Posterior vena cava (tissue), 2 donors: ENCODE data around the gene GNA12. TPM values are rescaled to one million over a fixed set of nuclear protein-coding genes. Genes with fewer than 3 reads are reported as not detected.
"Not testable (repeated sequence)": the region's sequence is repeated elsewhere in the genome, so short reads cannot be mapped to it uniquely, and the experiment has no call there.

Experiments used
- DNase-seq: peaks from one replicate; pipeline ENCODE4 v3.0.0-alpha.2; 2020; ENCODE audit warnings: low spot score
- intact Hi-C, 2 donors: fragments of 100-400 bp; cut with DNase I; formaldehyde crosslinking; loops; one replicate each; pipeline versions ENCODE4 v1.14.1 to v1.14.2; 2022 to 2023
- total RNA-seq, 2 donors: library from RNA; stranded (reverse); fragmentation: NEBNext Ultra II Directional; extraction: Animal tissue kit (Norgen Biotek cat#: 25700); gene quantifications; one replicate each; pipeline ENCODE4 v1.2.1, GENCODE V29; 2021
- donor health status: DM: yes; HTN: yes; CAD: no.
- donor health status: DM: yes; HTN: yes; CAD: no.

Gene GNA12
- total RNA-seq, 2 donors from 2014 or later: 59.8 to 65.8 TPM

GRCh38 chr7:2729031-2729892, 114.8 kb downstream of the GNA12 start:
- intact Hi-C loops: no loop called here
- DNase-seq: peak; percentile 80

DNA sequence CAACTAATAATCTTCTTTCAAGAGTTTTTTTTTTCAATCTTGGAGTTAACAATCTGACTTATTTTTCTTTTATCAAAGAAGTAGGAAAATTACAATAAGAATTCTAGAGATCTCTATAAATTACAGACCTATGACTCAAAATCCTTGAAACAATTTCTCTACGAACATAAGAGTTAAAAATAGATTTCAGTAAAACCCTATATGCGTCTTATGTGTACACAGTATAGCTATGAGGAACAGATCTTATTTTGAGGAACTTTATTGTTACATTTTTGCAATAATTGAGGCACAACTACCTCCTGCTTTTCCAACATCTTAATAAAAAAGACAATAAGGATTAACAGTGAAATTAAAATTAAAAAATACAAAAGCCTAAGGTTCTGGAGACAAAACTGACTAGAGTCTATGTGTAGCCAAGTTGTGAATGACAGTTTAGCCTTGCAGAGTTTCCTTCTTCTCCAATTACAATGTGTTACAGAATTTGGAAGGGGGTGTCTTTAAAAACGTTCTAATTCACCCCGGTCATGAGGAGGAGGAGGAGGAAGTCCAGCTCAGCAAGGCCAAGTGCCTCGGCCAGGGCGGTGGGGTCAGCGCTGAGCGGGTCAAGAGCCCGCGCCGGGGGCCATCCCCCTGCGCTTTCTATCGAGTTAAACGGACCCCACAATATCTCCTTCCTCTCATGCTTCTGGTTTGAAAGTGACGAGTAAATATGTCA, 115.6 kb downstream of the GNA12 start:
- intact Hi-C loops: no loop called here
- peak; percentile 75 for DNase-seq

GRCh38 chr7:2727206-2727605, 116.9 kb downstream of the GNA12 start:
- DNase-seq: peak; percentile 49
- intact Hi-C loops: not testable (repeated sequence)

DNA sequence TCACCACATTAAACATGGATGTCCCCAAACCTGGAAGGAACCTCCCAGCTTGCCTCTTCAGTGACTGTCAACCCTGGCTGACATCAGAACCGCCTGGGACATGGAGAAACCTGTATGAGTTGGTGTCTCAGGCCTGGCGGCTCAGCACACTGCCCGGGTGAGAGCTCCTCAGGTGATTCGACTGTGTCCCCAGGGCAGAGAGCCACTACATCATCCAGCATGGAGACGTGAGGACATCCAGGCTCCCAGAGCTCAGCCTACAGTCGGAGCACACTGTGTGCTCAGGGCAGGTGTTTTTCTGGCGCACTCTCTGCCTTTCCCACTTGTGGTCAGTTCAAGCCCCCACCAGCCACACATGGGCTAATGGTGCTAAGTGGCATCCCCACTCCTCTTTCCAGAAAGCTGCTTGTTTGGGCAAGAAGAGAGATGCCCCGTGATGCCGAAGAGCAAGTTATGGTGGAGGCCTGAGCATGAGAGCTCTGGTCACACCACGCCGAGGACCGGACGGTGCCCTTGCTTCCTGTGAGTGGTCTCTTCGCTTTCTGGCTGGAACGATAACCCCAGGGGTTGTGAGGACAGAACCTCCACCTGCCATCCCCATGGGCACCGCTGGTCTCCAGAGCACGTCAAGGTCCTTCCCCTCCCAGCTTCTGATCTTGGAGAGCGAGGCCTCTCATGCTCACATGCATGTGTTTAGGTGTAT, 117.6 kb downstream of the GNA12 start:
- DNase-seq: peak; percentile 57

DNA sequence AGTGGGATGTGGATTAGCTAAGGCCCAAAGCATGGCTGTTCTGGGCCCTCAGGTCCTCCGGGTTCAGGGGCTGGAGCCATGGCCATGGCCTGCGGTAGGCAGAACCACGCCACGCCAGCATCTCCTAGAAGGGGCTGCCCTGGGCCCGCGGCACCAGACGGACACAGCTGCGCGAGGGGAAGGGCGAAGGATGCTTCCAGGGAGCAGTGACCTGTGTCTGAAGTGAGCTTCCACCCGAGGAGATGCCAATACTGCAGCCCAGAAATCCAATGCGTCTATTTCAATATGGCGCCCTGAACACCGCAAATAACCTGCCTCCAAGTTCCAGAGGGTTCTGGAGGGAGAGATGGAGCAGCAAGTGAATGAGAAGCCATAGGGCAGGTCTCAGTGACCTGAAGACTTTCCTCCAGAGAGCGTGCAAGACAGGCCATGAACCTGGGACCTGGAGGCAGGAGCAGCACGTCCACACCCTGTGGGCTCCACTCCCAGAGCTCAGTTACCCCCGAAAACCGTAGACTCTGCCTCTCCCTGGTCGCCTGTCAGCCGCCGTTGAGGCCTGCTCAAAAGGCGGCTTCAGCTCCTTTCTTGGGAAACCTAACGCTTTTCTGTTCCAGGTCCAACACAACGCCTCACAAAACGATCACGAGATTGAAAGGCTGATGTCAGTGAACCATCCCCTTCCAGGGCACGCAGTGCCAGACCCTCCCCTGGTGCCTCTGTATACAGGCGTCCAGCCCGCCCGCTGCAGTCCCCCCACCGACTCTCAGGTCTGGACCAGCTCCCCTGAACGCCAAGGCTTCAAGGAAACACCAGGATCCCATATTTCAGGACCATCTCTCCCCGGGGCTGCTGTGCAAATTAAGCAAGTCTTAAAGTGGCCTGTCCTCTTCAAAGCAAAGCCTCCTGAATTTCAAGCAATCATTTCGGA, 118.7 kb downstream of the GNA12 start:
- peak; percentile 44 for DNase-seq

More for the DNA sequence above, 117.6 kb downstream of the GNA12 start:
- intact Hi-C loops: no loop called here

GRCh38 chr7:2724453-2725177, 119.5 kb downstream of the GNA12 start:
- DNase-seq: peak; percentile 49
- intact Hi-C loops: no loop called here

More for the DNA sequence above, 118.7 kb downstream of the GNA12 start:
- intact Hi-C loops: no loop called here

GRCh38 chr7:2724036-2724435, 120.1 kb downstream of the GNA12 start:
- peak; percentile 31 for DNase-seq
- intact Hi-C loops: not testable (repeated sequence)

DNA sequence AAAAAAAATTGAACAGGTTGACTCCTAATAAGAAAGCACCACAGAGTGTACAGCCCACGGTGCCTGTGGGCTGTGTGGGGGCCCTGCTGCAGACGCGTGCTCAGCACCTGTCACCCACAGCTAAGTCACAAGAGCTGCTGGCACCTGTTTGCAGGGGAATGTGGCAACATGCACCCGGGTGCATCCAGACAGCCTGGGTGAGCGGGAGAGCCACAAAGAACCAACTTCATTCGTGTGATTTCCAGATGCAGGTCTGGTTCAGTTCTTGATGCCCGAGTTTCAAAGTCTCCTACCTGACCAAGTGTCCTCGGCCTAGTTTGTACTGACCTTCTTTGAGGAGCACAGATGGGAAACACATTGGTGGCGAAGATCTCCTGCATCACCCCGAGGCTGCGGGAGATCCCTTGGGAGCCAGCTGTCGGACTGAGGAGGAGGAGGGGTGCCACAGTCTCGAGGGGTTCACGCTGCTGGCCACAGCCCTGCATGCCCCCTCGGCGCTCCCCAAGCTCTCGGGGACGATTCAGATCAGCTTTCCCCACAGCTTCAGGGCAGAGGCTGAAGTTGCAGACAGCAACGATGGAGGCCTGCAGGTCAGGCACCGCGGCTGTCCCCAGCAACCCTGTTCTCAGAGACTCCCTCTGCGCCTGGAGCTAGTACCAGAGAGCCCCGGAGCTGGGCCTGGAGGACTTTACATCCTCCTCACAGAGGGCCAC, 120.8 kb downstream of the GNA12 start:
- intact Hi-C loops: no loop called here
- peak; percentile 76 for DNase-seq

GRCh38 chr7:2722591-2722990, 121.5 kb downstream of the GNA12 start:
- intact Hi-C loops: no loop called here
- peak; percentile 17 for DNase-seq

DNA sequence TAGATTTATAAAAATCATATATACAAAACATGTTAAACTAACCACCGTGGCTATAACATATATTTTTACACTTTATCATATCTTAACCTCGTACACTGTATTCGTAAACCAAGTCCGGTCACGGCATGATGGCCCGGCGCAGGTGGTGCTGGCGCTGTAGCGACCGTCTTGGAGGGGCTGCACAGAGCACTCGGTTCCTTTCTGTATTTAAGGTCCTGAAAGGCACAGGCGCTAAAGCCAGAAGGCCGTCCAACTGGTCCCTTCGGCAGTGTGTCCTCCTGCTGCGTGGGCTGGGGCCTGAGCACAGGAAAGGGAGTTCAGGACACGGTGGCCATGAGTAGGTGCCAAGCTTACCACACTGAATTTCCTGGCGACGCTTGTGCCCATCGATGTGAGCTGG, 122.3 kb downstream of the GNA12 start:
- intact Hi-C loops: no loop called here
- peak; percentile 72 for DNase-seq

DNA sequence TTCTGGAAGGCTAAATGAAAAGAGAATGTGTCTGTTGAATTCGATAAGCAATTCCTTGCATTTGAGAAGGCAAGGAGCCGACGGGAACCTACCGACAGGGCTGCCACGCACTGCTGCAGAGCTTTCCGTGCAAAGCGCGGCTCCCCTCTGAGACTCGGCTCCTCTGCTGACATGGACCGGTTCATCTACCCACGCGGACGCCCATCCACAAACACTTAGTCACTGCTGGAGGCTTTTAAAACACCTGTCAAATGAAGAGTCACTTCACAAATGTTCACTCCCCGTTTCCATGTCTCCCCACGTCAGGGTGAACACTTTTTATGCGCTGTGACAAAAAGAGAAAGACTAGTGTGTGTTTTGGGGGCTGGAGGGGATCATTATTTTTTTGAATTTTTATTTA, 124.1 kb downstream of the GNA12 start:
- intact Hi-C loops: no loop called here

GRCh38 chr7:2719007-2719406, 125.1 kb downstream of the GNA12 start:
- intact Hi-C loops: no loop called here
- no peak for DNase-seq

More for the DNA sequence above, 124.1 kb downstream of the GNA12 start:
- no peak for DNase-seq

- intact Hi-C loops: no loop called here
- DNase-seq: no peak
Measured at GRCh38 chr7:2718296-2718965, 125.7 kb downstream of the GNA12 start.

GRCh38 chr7:2717293-2718261, 126.5 kb downstream of the GNA12 start:
- intact Hi-C loops: no loop called here
- no peak for DNase-seq

DNA sequence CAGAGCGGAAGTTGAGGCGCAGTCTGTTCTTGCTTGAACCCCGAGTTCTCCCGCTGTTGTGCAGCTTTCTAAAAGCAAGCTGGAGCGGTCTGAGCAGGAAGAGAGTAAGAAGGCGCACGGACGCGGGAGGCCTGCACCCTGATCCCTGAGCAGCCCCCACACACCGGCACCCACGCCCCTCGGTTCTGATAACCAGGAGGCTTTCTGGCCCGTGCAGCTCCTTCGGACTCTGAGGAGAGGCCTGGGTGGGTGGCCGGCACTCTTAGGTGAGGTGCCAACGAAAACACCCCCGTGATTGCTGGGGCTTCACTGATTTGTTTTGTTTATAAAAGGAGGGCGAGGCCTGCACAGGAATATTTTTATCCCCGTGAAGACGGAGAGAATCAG, 127.2 kb downstream of the GNA12 start:
- intact Hi-C loops: no loop called here
- no peak for DNase-seq

- intact Hi-C loops: no loop called here
- DNase-seq: no peak
Measured at GRCh38 chr7:2716488-2716887, 127.6 kb downstream of the GNA12 start.
